Activated effector memory CD4-positive, alpha-beta T cell treated with Interleukin-2 at 50 U/mL for 16 hours (primary cell): ENCODE results near the gene ANKS1A.
"Not testable (repeated sequence)": the region's sequence is repeated elsewhere in the genome, so short reads cannot be mapped to it uniquely, and the experiment has no call there.

Source experiments
- DNase-seq: peaks from one replicate; pipeline ENCODE4 v3.0.0-alpha.2; 2020

ANKS1A gene

GRCh38 chr6:35001349-35001748 lies 112.3 kb downstream of the ANKS1A start:
- DNase-seq, result not testable (repeated sequence)

GRCh38 chr6:35003886-35004530 lies 115.0 kb downstream of the ANKS1A start:
- DNase-seq, result not testable (repeated sequence)

GRCh38 chr6:35007016-35007415 lies 118.0 kb downstream of the ANKS1A start:
- DNase-seq, result no peak

GRCh38 chr6:35008858-35009257 lies 119.8 kb downstream of the ANKS1A start:
- DNase-seq, result no peak

- no peak for DNase-seq
These were observed 122.3 kb downstream of the ANKS1A start for GRCh38 chr6:35011096-35012041.

- no peak for DNase-seq
These were observed 124.6 kb downstream of the ANKS1A start for GRCh38 chr6:35013701-35014100.

GRCh38 chr6:35014341-35014740 lies 125.3 kb downstream of the ANKS1A start:
- DNase-seq, result no peak

- DNase-seq, result no peak
These were observed 125.7 kb downstream of the ANKS1A start for GRCh38 chr6:35014786-35015185.

- no peak for DNase-seq
These were observed 126.4 kb downstream of the ANKS1A start for GRCh38 chr6:35015476-35015875.

GRCh38 chr6:35015996-35016395 lies 126.9 kb downstream of the ANKS1A start:
- no peak for DNase-seq

- DNase-seq, result no peak
These were observed 127.7 kb downstream of the ANKS1A start for GRCh38 chr6:35016502-35017321.

- DNase-seq, result no peak
These were observed 128.5 kb downstream of the ANKS1A start for GRCh38 chr6:35017411-35018181.

GRCh38 chr6:35018182-35018519 lies 129.1 kb downstream of the ANKS1A start:
- no peak for DNase-seq

GRCh38 chr6:35018746-35019145 lies 129.7 kb downstream of the ANKS1A start:
- DNase-seq, result no peak

GRCh38 chr6:35019171-35019570 lies 130.1 kb downstream of the ANKS1A start:
- no peak for DNase-seq

GRCh38 chr6:35019831-35020230 lies 130.8 kb downstream of the ANKS1A start:
- no peak for DNase-seq

GRCh38 chr6:35021004-35021403 lies 131.9 kb downstream of the ANKS1A start:
- DNase-seq, result no peak

GRCh38 chr6:35023091-35024000 lies 134.3 kb downstream of the ANKS1A start:
- no peak for DNase-seq

GRCh38 chr6:35024551-35025054 lies 135.5 kb downstream of the ANKS1A start:
- no peak for DNase-seq

- DNase-seq, result no peak
These were observed 136.5 kb downstream of the ANKS1A start for GRCh38 chr6:35025232-35026188.
